ENCODE results near the gene BIRC7.

GRCh38 chr20:63240004-63240403 lies 4.3 kb downstream of the BIRC7 start:
- no peak for TF ChIP-seq CTCF (IDR thresholded peaks at IDR 0.05 in 2 of 3, conservative IDR thresholded peaks at IDR 0.05 in 1 of 3; ENCODE audit: borderline replicate concordance in 1 of 3, insufficient read depth in 1 of 3, low read depth in 2 of 3, low read length in 2 of 3)
- TF ChIP-seq POLR2A (IDR thresholded peaks at IDR 0.05; ENCODE audit: borderline replicate concordance, extremely low read depth, insufficient read depth, insufficient read length), result no peak
- no peak for TF ChIP-seq EZH2 (IDR thresholded peaks at IDR 0.05)
- no peak for TF ChIP-seq EGR1 (IDR thresholded peaks at IDR 0.05; ENCODE audit: low read depth)
- TF ChIP-seq YY1 (IDR thresholded peaks at IDR 0.05; ENCODE audit: extremely low read depth, insufficient replicate concordance, low read depth, low read length), result no peak
- no peak for TF ChIP-seq POLR2AphosphoS5 (IDR thresholded peaks at IDR 0.05; ENCODE audit: low read depth, low read length)
- TF ChIP-seq ZFX (IDR thresholded peaks at IDR 0.05), result no peak
